Fibroblast of the aortic adventitia (primary cell): Measurements from ENCODE around the gene PROSER3. TPM values are rescaled to one million over a fixed set of nuclear protein-coding genes. Genes with fewer than 3 reads are reported as not detected.
A peak's percentile ranks its signal among the peaks of the same experiment; 100 is the strongest.

Experiments
- DNase-seq: peaks from one replicate; pipeline ENCODE4 v3.0.0-alpha.2; 2010; ENCODE audit warnings: low read depth
- H3K4me3 ChIP-seq: 2 replicates; pipeline ENCODE4 v1.5.1; 2011; ENCODE audit warnings: low read depth, mild to moderate bottlenecking, control low read depth, low read length, moderate library complexity
- CTCF ChIP-seq: IDR thresholded peaks from 2 replicates; pipeline ENCODE4 v1.5.1; 2011; ENCODE audit warnings: mild to moderate bottlenecking, low read length, control low read depth, inconsistent platforms; ENCODE audit not compliant: insufficient read depth
- total RNA-seq: library from RNA; depleted of rRNA; stranded (reverse); fragments of >200 nt; gene quantifications from 2 replicates; pipeline ENCODE4 v1.2.3, GENCODE V29; 2012; ENCODE audit warnings: low replicate concordance

The PROSER3 gene
- total RNA-seq, 1 donor: 10.8 TPM

GRCh38 chr19:35738021-35738886, 19.7 kb upstream of the PROSER3 start:
- TF ChIP-seq CTCF: no peak
- DNase-seq: no peak

GRCh38 chr19:35738887-35739229, 19.1 kb upstream of the PROSER3 start:
- H3K4me3 ChIP-seq: no peak overlapping the region
- DNase-seq: no peak
- no peak for TF ChIP-seq CTCF

More at GRCh38 chr19:35738021-35738886, 19.7 kb upstream of the PROSER3 start:
- no peak overlapping the region for H3K4me3 ChIP-seq

GRCh38 chr19:35739275-35740107, 18.5 kb upstream of the PROSER3 start:
- TF ChIP-seq CTCF: no peak
- DNase-seq: no peak
- peak overlapping the region; percentile 71 for H3K4me3 ChIP-seq

GRCh38 chr19:35740108-35740422, 17.9 kb upstream of the PROSER3 start:
- H3K4me3 ChIP-seq: peak overlapping the region; percentile 71
- TF ChIP-seq CTCF: no peak
- no peak for DNase-seq

GRCh38 chr19:35740423-35741202, 17.4 kb upstream of the PROSER3 start:
- peak overlapping the region; percentile 71 for H3K4me3 ChIP-seq
- TF ChIP-seq CTCF: peak; percentile 23
- peak; percentile 94 for DNase-seq

GRCh38 chr19:35741203-35741515, 16.8 kb upstream of the PROSER3 start:
- peak; percentile 0 for TF ChIP-seq CTCF
- H3K4me3 ChIP-seq: peak overlapping the region; percentile 71
- DNase-seq: no peak
